ENCODE results near the gene BRD7.
A peak's percentile ranks its signal among the peaks of the same experiment; 100 is the strongest.

The BRD7 gene

GRCh38 chr16:50303041-50303604 lies 65.7 kb downstream of the BRD7 start:
- no peak for DNase-seq (ENCODE audit: low spot score)

GRCh38 chr16:50302472-50303005 lies 66.2 kb downstream of the BRD7 start:
- no peak for DNase-seq (ENCODE audit: low spot score)

- no peak for DNase-seq (ENCODE audit: low spot score)
Observed at GRCh38 chr16:50301626-50302471, 66.9 kb downstream of the BRD7 start.

GRCh38 chr16:50300942-50301625 lies 67.7 kb downstream of the BRD7 start:
- DNase-seq (ENCODE audit: low spot score), result no peak

- no peak for DNase-seq (ENCODE audit: low spot score)
Observed at GRCh38 chr16:50299508-50300105, 69.2 kb downstream of the BRD7 start.

GRCh38 chr16:50298591-50299507 lies 69.9 kb downstream of the BRD7 start:
- DNase-seq (ENCODE audit: low spot score), result no peak

GRCh38 chr16:50298075-50298460 lies 70.7 kb downstream of the BRD7 start:
- no peak for DNase-seq (ENCODE audit: low spot score)

- no peak for DNase-seq (ENCODE audit: low spot score)
Observed at GRCh38 chr16:50297301-50298074, 71.3 kb downstream of the BRD7 start.

- DNase-seq (ENCODE audit: low spot score), result no peak
Observed at GRCh38 chr16:50296807-50297206, 72.0 kb downstream of the BRD7 start.

- no peak for DNase-seq (ENCODE audit: low spot score)
Observed at GRCh38 chr16:50295541-50296132, 73.2 kb downstream of the BRD7 start.

GRCh38 chr16:50294955-50295354 lies 73.8 kb downstream of the BRD7 start:
- DNase-seq (ENCODE audit: low spot score), result no peak

GRCh38 chr16:50293994-50294855 lies 74.6 kb downstream of the BRD7 start:
- DNase-seq (ENCODE audit: low spot score), result no peak

- no peak for DNase-seq (ENCODE audit: low spot score)
Observed at GRCh38 chr16:50293041-50293783, 75.6 kb downstream of the BRD7 start.

GRCh38 chr16:50292566-50292948 lies 76.2 kb downstream of the BRD7 start:
- no peak for DNase-seq (ENCODE audit: low spot score)

GRCh38 chr16:50291719-50292565 lies 76.8 kb downstream of the BRD7 start:
- DNase-seq (ENCODE audit: low spot score), result no peak

GRCh38 chr16:50290856-50291255 lies 77.9 kb downstream of the BRD7 start:
- DNase-seq (ENCODE audit: low spot score), result no peak

GRCh38 chr16:50289950-50290764 lies 78.6 kb downstream of the BRD7 start:
- DNase-seq (ENCODE audit: low spot score), result peak; percentile 23

All from SW480 (cell line).